Activated T-helper 1 cell treated with Interleukin-2 at 50 U/mL for 16 hours (primary cell): Measurements from ENCODE around the gene DIP2C.
"Not testable (repeated sequence)": the region's sequence is repeated elsewhere in the genome, so short reads cannot be mapped to it uniquely, and the experiment has no call there.

Experiments used
- DNase-seq: peaks from one replicate; pipeline ENCODE4 v3.0.0-alpha.2; 2020; ENCODE audit warnings: low read depth

DIP2C gene

GRCh38 chr10:639751-640672, 49.5 kb downstream of the DIP2C start:
- DNase-seq, result no peak

GRCh38 chr10:639001-639750, 50.3 kb downstream of the DIP2C start:
- no peak for DNase-seq

GRCh38 chr10:637771-638195, 51.7 kb downstream of the DIP2C start:
- DNase-seq, result no peak

GRCh38 chr10:637221-637620, 52.2 kb downstream of the DIP2C start:
- no peak for DNase-seq

- no peak for DNase-seq
These were observed 52.7 kb downstream of the DIP2C start for GRCh38 chr10:636769-637168.

- no peak for DNase-seq
These were observed 53.3 kb downstream of the DIP2C start for GRCh38 chr10:636016-636730.

GRCh38 chr10:635088-635861, 54.2 kb downstream of the DIP2C start:
- DNase-seq, result no peak

GRCh38 chr10:634256-634655, 55.2 kb downstream of the DIP2C start:
- no peak for DNase-seq

GRCh38 chr10:633279-634245, 55.9 kb downstream of the DIP2C start:
- DNase-seq, result no peak

- DNase-seq, result not testable (repeated sequence)
These were observed 56.7 kb downstream of the DIP2C start for GRCh38 chr10:632807-633177.

- DNase-seq, result not testable (repeated sequence)
These were observed 57.2 kb downstream of the DIP2C start for GRCh38 chr10:632155-632806.

- DNase-seq, result no peak
These were observed 58.2 kb downstream of the DIP2C start for GRCh38 chr10:631266-631665.

- no peak for DNase-seq
These were observed 58.8 kb downstream of the DIP2C start for GRCh38 chr10:630581-631073.

GRCh38 chr10:629186-629998, 60.1 kb downstream of the DIP2C start:
- DNase-seq, result no peak

GRCh38 chr10:628386-629045, 61.0 kb downstream of the DIP2C start:
- no peak for DNase-seq

GRCh38 chr10:627032-627992, 62.2 kb downstream of the DIP2C start:
- DNase-seq, result no peak
